Pons (tissue), 1 donor: ENCODE measurements around the gene MAP2.
A peak's percentile ranks its signal among the peaks of the same experiment; 100 is the strongest.

Experiments used
- DNase-seq: peaks from one replicate; pipeline ENCODE4 v3.0.0-alpha.2; 2016; ENCODE audit warnings: low spot score

Gene MAP2

DNA sequence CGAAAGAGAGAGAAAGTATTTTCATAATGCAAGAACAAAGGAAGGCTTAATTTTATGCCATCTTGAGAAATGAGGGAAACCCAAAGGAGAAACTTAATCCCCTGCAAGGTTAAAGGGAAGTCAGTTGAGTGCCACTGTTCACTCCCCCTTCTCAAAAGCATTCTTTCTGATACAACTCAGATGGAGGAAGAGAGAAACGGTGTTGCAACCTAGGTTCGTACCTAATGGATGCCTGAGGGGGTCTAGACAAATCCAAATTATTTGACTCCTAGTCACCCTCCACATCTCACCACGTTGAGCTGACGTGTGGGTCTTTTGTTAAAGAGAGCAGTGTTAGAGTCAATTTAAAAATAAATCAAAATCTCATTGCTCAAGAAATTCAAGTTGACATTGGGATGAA, 295.2 kb downstream of the MAP2 start:
- DNase-seq: no peak

DNA sequence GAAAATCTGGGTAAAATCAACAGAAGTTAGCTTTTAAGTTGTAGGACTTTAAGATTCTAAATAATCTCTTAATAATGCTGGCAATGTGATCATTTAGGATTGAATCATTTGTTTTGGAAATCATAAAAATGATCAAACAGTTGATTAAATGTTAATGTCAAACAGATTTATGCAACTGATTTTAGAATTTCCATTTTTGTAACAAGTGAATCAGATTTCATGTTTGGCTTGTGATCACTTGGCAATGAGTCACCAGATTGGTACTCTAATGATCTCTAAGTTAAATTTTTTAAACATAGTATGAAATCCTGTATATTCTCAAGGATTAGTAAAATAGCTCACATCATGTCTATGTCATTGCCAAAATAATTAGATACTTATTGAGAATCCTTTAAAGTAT, 297.6 kb downstream of the MAP2 start:
- no peak for DNase-seq

DNA sequence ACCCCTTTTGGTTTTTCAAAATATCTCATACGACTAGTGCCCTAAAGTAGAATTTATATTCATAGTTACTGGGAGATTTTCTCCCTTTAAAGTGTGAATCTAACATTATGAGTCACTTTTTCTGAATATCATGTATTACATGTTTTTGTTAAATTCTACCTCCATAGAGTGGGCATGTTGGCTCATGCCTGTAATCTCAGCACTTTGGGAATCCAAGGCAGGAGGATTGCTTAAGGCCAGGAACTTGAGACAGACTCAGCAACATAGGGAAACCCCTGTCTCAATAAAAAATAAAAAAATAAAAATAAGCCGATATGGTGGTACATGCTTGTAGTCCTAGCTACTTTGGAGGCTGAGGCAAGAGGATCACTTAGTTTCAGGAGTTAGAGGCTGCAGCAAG, 302.5 kb downstream of the MAP2 start:
- DNase-seq: no peak

DNA sequence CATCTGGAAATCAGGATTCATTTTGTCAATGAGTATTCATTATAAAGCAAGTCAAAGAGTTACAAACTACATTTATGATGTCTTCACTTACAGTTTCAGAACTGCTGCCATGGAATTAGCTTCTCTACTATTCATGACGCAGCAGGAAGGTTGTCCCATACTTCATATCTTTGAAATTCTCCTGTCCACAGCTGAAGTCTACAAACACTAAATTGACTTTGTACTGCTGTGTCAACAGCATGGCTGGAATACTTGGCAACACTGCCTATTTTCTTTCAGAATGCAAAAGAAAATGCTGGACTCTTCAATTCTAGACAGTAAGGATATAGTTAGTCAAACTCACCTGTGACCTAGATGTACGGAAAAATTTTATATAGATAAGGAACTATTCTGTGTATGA, 303.2 kb downstream of the MAP2 start:
- DNase-seq: no peak

DNA sequence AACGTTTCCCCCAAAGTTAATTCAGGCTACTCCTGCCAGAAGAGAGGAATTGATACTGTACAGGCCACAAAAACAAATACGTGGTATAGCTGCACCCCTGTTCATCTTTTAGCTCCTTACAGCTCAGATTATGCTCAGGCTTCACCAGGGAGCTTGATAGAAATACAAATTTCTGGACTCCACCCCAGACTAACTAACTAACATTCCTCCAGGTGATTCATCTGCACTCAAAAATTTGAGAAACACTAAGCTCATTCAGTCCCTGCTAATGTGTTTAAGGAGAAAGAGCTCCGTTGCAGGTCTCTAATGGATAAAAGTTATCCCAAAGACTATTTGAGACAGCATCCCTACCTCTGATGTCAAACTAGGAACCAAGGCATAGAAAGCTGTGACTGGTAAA, 311.0 kb downstream of the MAP2 start:
- DNase-seq: no peak

DNA sequence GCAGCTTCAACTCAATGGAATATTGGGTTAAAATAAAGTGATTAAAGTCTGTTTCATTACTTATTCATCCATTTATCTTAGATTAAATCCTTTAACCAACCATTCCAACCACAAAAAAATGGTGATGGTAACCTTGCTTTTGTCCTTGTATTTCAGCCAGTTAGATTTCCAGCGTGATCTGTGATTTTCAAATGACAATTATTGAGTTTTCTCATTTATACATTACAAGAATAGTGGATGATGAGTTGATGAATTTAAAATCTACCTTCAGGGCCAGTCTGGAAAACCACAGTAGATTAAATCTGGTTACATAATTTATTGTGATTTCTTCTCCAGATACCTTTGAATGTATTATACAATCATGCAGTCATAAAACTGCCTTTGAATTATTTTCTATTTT, 318.1 kb downstream of the MAP2 start:
- no peak for DNase-seq

DNA sequence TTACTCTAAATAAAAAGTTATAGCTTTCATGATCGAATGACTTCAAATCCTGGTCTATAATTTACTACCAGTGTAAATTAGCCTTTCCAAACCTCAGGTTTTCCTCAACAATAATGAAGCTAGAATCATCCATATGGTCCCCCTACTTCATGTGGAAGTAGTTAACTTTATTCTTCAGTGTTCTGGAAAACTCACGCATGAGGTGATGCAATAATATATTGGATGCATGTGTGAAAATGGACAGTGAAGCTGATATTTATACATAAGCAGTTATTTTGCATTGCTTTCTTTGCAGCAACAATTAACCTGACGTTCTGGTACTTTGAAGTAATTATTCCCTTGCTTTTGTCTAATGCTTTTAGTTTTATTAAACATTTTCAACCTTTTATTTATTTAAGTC, 329.2 kb downstream of the MAP2 start:
- no peak for DNase-seq

DNA sequence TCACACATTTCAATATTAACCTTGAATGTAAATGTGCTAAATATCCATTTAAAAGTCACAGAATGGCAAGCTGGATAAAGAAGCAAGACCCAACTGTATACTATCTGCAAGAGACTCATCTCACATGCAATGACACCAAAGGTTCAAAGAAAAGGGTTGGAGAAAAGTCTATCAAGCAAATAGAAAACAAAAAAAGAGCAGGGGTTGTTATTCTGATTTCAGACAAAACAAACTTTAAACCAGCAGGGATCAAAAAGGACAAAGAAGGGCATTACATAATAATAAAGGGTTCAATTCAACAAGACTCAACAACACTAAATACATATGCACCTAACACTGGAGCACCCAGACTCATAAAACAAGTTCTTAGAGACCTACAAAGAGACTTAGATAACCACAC, 333.3 kb downstream of the MAP2 start:
- no peak for DNase-seq

DNA sequence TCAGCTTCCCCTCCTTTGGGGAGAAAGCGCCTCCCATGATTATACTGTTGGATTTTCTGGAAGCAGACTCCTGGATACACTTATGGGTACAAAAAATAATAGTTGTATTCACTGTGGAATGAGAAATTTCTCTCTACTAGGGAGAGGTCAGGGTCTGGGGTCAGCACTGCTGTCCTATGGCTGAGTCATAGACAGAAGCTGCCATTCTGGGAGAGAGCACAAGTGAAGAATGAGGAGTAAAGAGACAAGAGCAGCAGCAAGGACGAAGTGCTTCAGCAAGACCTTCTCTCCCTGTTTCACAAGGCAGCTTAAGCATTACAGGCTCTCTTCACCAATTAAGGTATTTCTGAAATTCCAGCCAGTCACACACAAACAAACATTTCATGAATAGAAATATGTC, 337.7 kb downstream of the MAP2 start:
- no peak for DNase-seq

DNA sequence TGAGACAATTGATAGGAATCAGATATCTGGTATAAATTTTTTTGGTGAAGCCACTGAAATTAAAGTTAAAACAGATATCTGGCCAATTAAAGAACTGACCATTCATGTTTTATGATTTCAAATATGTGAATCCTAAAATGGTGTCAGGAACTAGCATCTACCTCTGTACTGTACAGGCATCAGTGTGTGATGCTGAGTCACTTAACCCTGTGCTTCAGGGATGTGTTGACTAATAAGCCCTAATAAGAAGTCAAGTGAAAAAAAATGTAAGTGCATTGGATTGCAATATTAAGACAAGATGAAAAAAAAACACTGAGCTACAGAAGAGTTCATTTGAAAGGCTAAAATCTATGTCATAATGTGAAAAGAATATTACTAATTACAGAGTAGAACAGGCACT, 338.7 kb downstream of the MAP2 start:
- DNase-seq: no peak

DNA sequence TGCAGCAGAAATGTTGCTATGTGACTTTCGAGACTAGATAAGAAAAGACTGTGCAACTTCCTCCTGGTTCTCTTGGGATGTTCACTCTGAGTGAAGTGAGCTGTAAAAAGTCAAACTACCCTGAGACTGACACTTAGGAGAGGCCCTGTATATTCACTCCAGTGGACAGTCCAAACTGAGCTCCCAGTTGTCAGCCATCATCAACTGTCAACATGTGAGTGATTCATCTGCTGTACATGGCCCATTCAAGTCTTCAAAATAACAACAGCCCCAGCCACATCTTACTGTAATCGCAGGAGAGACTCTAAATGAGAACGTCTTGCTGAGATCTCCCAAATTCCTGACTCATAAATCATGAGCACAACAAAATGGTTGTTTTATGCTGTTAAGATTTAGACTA, 339.3 kb downstream of the MAP2 start:
- DNase-seq: no peak

DNA sequence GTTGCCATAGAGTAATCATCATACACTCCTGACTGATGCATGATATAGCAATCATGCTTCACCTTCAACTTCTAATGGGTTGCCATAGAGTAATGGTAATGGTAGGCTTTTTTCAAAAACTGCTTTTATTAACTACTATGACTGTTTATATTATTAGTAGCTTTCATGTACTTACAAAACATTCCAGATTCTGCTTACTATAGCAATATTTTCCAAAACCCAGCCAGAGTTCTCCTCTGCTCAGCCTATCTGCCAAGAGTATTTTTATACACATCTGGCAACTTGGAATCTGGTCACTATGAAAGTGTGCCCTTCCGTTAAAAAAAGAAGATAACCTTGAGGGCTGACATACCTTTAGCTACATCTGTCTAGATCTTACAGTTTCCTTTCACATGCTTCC, 342.8 kb downstream of the MAP2 start:
- DNase-seq: no peak

DNA sequence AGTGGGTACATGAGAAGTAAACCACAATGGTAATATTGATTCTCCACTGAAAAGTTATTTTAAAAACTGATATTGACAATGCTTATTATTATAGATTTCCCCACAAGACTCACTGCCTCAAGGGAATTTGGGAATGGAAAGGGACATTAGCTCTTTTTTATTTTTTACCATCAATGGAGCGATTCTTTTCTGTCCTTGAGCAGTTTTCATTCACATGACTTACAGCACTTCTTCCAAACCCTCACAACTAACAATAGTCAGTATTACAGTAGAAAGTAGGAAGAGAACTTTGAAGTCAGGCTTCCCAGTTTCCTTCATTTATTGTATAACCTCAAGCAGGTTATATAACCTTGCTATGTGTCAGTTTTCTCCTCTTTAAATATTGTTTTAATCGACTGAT, 343.5 kb downstream of the MAP2 start:
- no peak for DNase-seq

DNA sequence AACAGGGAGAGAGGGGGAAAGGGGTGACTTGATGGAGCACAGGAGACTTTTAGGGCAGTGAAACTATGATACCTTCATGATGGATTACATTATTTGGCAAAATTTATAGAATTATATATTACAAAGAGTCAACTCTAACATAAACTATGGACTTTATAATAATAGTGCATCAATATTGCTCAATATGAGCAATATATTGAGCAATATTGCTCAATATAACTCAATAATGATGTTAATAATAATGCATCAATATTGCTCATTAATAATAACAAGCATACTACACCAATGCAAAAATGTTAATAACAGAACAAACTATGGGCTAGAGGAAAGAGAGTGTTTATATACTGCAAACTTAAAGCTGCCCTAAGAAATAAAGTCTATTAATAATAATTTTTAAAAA, 344.7 kb downstream of the MAP2 start:
- DNase-seq: no peak

DNA sequence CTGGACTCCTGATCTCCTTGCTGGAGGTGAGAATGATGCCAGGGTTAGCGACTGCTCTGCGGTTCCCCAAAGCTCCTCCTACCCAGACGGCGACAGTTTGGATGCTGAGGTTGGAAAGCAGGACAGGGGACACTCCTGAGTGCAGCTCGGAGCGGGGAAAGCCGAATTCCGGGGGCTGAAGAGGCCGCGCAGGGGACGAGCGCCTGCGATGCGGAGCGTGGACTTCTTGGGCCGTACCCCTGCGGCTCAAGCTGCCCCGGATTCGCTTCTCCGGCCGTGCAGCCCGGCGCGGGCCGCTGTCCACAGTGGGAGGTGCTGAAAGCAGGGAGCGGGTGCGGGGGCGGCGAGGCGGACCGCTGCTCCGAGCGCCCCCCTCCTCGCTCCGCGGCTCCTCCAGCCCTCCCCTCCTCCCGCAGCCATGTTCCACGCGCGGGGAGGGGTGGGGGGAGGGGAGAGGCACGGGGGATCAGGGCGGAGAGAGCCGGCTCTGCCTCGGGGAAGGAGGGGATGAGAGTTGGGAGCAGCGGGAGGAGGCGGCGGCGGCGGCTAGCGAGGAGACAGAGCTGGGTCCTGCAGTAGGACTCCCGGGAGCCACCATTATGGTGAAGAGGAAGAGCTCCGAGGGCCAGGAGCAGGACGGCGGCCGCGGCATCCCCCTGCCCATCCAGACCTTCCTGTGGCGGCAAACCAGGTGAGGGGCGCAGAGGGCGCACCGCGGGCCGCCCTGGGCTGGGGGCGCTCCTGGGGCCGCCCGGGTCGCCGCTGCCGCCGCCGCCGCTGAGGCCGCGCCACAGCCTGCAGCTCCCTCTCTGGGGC, 347.8 kb downstream of the MAP2 start, which contains the start of gene UNC80:
Gene UNC80, plus strand, starts transcription at position 359 of the 816 bp plus-strand sequence. Its CDS starts 241 bp downstream, at position 600.
- DNase-seq: peak; percentile 37

DNA sequence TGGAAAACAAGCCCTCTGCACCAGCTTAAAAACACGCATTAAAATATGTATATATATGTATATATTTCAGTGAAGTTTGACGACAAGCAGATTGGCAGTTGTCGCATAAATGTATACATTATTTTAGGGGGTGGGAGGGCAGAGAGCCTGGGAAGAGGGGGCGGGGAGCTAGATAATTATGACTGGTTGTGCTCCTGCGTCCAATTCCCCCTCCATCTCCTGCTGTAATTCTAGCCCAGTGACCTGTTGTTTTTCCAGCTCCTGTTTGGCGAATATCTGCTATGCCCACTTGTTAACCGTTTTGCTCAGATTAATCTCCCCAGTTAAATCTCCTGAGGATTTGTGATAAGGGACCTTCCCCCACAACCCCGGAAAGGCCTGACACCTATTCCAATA, 348.4 kb downstream of the MAP2 start:
- DNase-seq: no peak

DNA sequence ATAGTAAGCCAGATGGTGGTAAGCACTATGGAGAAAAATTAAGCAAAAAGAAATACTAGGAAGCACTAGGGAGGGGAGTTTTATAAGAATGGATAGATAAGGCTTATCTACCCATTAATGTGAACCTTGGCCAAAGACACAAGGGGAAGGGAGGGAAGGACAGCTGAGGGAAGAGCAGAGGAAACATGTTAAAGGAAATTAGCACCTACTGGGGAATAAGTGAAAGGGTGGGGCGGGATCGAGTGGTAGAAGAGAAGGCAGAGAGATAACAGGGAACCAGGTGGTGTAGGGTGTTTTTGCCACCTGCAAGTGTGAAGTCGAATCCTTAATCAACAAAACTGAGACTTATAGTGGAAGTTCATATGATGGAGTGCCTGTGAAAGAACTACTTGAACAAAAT, 349.5 kb downstream of the MAP2 start:
- no peak for DNase-seq
